WTC11 (cell line): ENCODE measurements around the gene PPP4R4. TPM values are rescaled to one million over a fixed set of nuclear protein-coding genes. Genes with fewer than 3 reads are reported as not detected.

Source experiments
- ATAC-seq: fragments of 200-7000 bp; cut with Tn5 transposase; 2 replicates; pipeline ENCODE4 v1.10.0; 2021; ENCODE audit warnings: mild to moderate bottlenecking, moderate library complexity
- CTCF ChIA-PET: fragments of 300-600 bp; sonication (Branson Sonifier 250); formaldehyde crosslinking; loops from one replicate; lab custom pipeline; 2021; ENCODE audit warnings: antibody characterized with exemption; lab: Charles Lee
- POLR2A ChIA-PET: fragments of 350-600 bp; sonication (Branson Sonifier 250); formaldehyde crosslinking; loops from one replicate; lab custom pipeline; 2021; ENCODE audit warnings: antibody characterized with exemption; lab: Charles Lee
- DNase-seq: peaks from one replicate; pipeline ENCODE4 v3.0.0; 2021; ENCODE audit warnings: low spot score
- H3K27ac Mint-ChIP-seq: 2 replicates; pipeline ENCODE4 v1.8.0; 2021; ENCODE audit warnings: mixed read lengths
- H3K27me3 Mint-ChIP-seq: 2 replicates; pipeline ENCODE4 v1.8.0; 2021; ENCODE audit warnings: low read depth, mild to moderate bottlenecking, moderate library complexity, mixed read lengths
- H3K36me3 Mint-ChIP-seq: 2 replicates; pipeline ENCODE4 v1.8.0; 2021; ENCODE audit warnings: mixed read lengths
- H3K4me1 Mint-ChIP-seq: 2 replicates; pipeline ENCODE4 v1.8.0; 2022; ENCODE audit warnings: mixed read lengths
- H3K4me3 Mint-ChIP-seq: 2 replicates; pipeline ENCODE4 v1.8.0; 2021; ENCODE audit warnings: mild to moderate bottlenecking, moderate library complexity, mixed read lengths
- H3K9me3 Mint-ChIP-seq: 2 replicates; pipeline ENCODE4 v1.8.0; 2021; ENCODE audit warnings: mixed read lengths
- ATF3 ChIP-seq: sonication (generic); formaldehyde crosslinking; conservative IDR thresholded peaks from 2 replicates; pipeline ENCODE4 v1.8.1; 2022; ENCODE audit warnings: mild to moderate bottlenecking, missing genetic modification reagents
- ATF6 ChIP-seq: sonication (generic); formaldehyde crosslinking; IDR thresholded peaks from 2 replicates; pipeline ENCODE4 v1.8.1; 2023; ENCODE audit warnings: mild to moderate bottlenecking, missing genetic modification reagents
- CREB1 ChIP-seq: sonication (generic); formaldehyde crosslinking; IDR thresholded peaks from 2 replicates; pipeline ENCODE4 v1.8.0; 2023; ENCODE audit warnings: mild to moderate bottlenecking, missing genetic modification reagents
- FOXJ3 ChIP-seq: sonication (generic); formaldehyde crosslinking; IDR thresholded peaks from 2 replicates; pipeline ENCODE4 v1.9.0; 2021; ENCODE audit warnings: missing genetic modification reagents, mild to moderate bottlenecking, borderline replicate concordance
- FOXP1 ChIP-seq: sonication (generic); formaldehyde crosslinking; IDR thresholded peaks from 2 replicates; pipeline ENCODE4 v1.8.0; 2022; ENCODE audit warnings: missing genetic modification reagents, mild to moderate bottlenecking, moderate library complexity, borderline replicate concordance
- GABPB1 ChIP-seq: sonication (generic); formaldehyde crosslinking; IDR thresholded peaks from 2 replicates; pipeline ENCODE4 v1.8.1; 2023; ENCODE audit warnings: mild to moderate bottlenecking, missing genetic modification reagents
- GTF2I ChIP-seq: fragments of 250-450 bp; sonication (Bioruptor Pico); conservative IDR thresholded peaks from 2 replicates; pipeline ENCODE4 v1.4.0; 2021; ENCODE audit warnings: mild to moderate bottlenecking
- NFE2L1 ChIP-seq: sonication (generic); formaldehyde crosslinking; IDR thresholded peaks from 2 replicates; pipeline ENCODE4 v1.8.1; 2023; ENCODE audit warnings: missing genetic modification reagents
- NFYB ChIP-seq: sonication (generic); formaldehyde crosslinking; conservative IDR thresholded peaks from 2 replicates; pipeline ENCODE4 v1.8.0; 2022; ENCODE audit warnings: low read depth, missing genetic modification reagents
- PREB ChIP-seq: sonication (generic); formaldehyde crosslinking; IDR thresholded peaks from 2 replicates; pipeline ENCODE4 v1.8.1; 2022; ENCODE audit warnings: mild to moderate bottlenecking, missing genetic modification reagents, moderate library complexity, borderline replicate concordance
- PRRX2 ChIP-seq: fragments of 250-450 bp; sonication (Bioruptor Pico); IDR thresholded peaks from 2 replicates; pipeline ENCODE4 v1.8.0; 2021; ENCODE audit warnings: mild to moderate bottlenecking
- RORB ChIP-seq: fragments of 250-450 bp; sonication (Bioruptor Pico); IDR thresholded peaks from 2 replicates; pipeline ENCODE4 v1.9.0; 2021; ENCODE audit warnings: mild to moderate bottlenecking
- SMAD4 ChIP-seq: sonication (generic); formaldehyde crosslinking; IDR thresholded peaks from 2 replicates; pipeline ENCODE4 v1.8.0; 2022; ENCODE audit warnings: mild to moderate bottlenecking, missing genetic modification reagents
- USF2 ChIP-seq: sonication (generic); formaldehyde crosslinking; IDR thresholded peaks from 2 replicates; pipeline ENCODE4 v1.8.1; 2023; ENCODE audit warnings: mild to moderate bottlenecking, missing genetic modification reagents, moderate library complexity
- ZNF263 ChIP-seq: sonication (generic); formaldehyde crosslinking; IDR thresholded peaks from 2 replicates; pipeline ENCODE4 v1.8.1; 2022; ENCODE audit warnings: low read depth, mild to moderate bottlenecking, moderate library complexity, missing genetic modification reagents
- ZNF423 ChIP-seq: fragments of 250-450 bp; sonication (Bioruptor Pico); IDR thresholded peaks from 2 replicates; pipeline ENCODE4 v2.1.2; 2022; ENCODE audit warnings: mild to moderate bottlenecking, moderate library complexity
- ZNF671 ChIP-seq: fragments of 250-450 bp; sonication (Bioruptor Pico); IDR thresholded peaks from 2 replicates; pipeline ENCODE4 v1.8.0; 2021; ENCODE audit warnings: mild to moderate bottlenecking
- total RNA-seq: library from RNA; stranded (reverse); gene quantifications from 3 replicates; pipeline ENCODE4 v1.2.3, GENCODE V29; 2021
- TF ChIP-seq, protein P1 (sequence below): fragments of 250-450 bp; sonication (Bioruptor Pico); IDR thresholded peaks from 2 replicates; pipeline ENCODE4 v1.9.0; 2021; ENCODE audit warnings: moderate library complexity, mild to moderate bottlenecking, inconsistent platforms, borderline replicate concordance
- TF ChIP-seq, protein P2 (sequence below): sonication (generic); formaldehyde crosslinking; IDR thresholded peaks from 2 replicates; pipeline ENCODE4 v1.8.1; 2022; ENCODE audit warnings: low read depth, missing genetic modification reagents, borderline replicate concordance
- TF ChIP-seq, protein P3 (sequence below): sonication (generic); formaldehyde crosslinking; IDR thresholded peaks from 2 replicates; pipeline ENCODE4 v1.8.0; 2022; ENCODE audit warnings: mild to moderate bottlenecking, missing genetic modification reagents

PPP4R4 gene
- total RNA-seq, 1 experiment from 2014 or later = 9.6 TPM

GRCh38 chr14:94322648-94323570, 148.8 kb downstream of the PPP4R4 start, which contains the start of gene SERPINA6:
Gene SERPINA6, minus strand, starts transcription at chr14:94323336. Its CDS starts 8,688 bp downstream, at chr14:94314648.
- CTCF ChIA-PET = interaction anchor here (0.9 to 1.5 kb wide), 4 partner anchors 33 to 186 kb away, joined by 3 to 5 read pairs (median 4); no protein-coding TSS in a partner anchor
- TF ChIP-seq ZNF671 (CRISPR knock-in tag) (no peak), ZNF423 (CRISPR knock-in tag) (no peak), GABPB1 (CRISPR knock-in tag) (peak; percentile 41; the same call in 1 of the 2 replicates)
- TF ChIP-seq, protein P1, sequence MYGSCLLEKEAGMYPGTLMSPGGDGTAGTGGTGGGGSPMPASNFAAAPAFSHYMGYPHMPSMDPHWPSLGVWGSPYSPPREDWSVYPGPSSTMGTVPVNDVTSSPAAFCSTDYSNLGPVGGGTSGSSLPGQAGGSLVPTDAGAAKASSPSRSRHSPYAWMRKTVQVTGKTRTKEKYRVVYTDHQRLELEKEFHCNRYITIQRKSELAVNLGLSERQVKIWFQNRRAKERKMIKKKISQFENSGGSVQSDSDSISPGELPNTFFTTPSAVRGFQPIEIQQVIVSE (CRISPR knock-in tag) = no peak
- Mint-ChIP-seq H3K4me3 (no peak within 1 kb of the TSS), H3K4me1 (peaks cover 6% of the 10 kb centered on the region), H3K27ac (no peak within 1 kb of the TSS), H3K36me3 (no peaks in the 10 kb centered on the region), H3K9me3 (no peaks in the 10 kb centered on the region), H3K27me3 (no peaks in the 10 kb centered on the region)
- ATAC-seq = no peak
- no peak for DNase-seq
- POLR2A ChIA-PET = no interaction called here

DNA sequence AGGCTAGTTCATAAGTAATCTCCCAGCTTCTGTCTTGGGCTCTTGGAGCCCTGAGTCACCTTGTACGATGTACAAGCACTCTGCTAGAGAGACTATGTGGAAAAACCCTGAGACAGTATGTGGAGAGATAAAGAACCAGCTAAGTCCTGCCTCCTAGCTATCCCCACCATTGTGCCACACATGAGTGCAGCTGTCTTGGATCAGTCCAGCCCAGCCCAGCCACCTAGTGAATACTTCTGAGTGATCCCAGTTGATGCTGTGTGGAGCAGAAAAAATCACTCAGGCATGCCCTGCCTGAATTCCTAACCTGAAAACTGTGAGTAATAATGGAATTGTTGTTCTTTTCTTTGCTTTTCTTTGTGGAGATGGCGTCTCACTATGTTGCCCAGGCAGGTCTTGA, 154.1 kb downstream of the PPP4R4 start:
- peaks cover 7% of the 10 kb centered on the region for H3K9me3 Mint-ChIP-seq
- CTCF ChIA-PET = no interaction called here
- TF ChIP-seq PRRX2 (CRISPR knock-in tag) = no peak
- no peak for TF ChIP-seq PREB (CRISPR knock-in tag)
- TF ChIP-seq ATF3 (CRISPR knock-in tag) = no peak
- no peak for TF ChIP-seq FOXJ3
- TF ChIP-seq, protein P1 (CRISPR knock-in tag) = no peak
- TF ChIP-seq ZNF263 (CRISPR knock-in tag) = no peak
- TF ChIP-seq CREB1 (CRISPR knock-in tag) = no peak
- no peak for TF ChIP-seq RORB (CRISPR knock-in tag)
- TF ChIP-seq NFYB = no peak
- no peak for TF ChIP-seq USF2
- TF ChIP-seq, protein P2, sequence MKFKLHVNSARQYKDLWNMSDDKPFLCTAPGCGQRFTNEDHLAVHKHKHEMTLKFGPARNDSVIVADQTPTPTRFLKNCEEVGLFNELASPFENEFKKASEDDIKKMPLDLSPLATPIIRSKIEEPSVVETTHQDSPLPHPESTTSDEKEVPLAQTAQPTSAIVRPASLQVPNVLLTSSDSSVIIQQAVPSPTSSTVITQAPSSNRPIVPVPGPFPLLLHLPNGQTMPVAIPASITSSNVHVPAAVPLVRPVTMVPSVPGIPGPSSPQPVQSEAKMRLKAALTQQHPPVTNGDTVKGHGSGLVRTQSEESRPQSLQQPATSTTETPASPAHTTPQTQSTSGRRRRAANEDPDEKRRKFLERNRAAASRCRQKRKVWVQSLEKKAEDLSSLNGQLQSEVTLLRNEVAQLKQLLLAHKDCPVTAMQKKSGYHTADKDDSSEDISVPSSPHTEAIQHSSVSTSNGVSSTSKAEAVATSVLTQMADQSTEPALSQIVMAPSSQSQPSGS = no peak
- TF ChIP-seq FOXP1 = no peak
- no peak for TF ChIP-seq GABPB1 (CRISPR knock-in tag)
- TF ChIP-seq NFE2L1 = no peak
- no peak for TF ChIP-seq SMAD4
- TF ChIP-seq GTF2I (CRISPR knock-in tag) = no peak
- TF ChIP-seq, protein P3, sequence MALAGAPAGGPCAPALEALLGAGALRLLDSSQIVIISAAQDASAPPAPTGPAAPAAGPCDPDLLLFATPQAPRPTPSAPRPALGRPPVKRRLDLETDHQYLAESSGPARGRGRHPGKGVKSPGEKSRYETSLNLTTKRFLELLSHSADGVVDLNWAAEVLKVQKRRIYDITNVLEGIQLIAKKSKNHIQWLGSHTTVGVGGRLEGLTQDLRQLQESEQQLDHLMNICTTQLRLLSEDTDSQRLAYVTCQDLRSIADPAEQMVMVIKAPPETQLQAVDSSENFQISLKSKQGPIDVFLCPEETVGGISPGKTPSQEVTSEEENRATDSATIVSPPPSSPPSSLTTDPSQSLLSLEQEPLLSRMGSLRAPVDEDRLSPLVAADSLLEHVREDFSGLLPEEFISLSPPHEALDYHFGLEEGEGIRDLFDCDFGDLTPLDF (CRISPR knock-in tag) = no peak
- TF ChIP-seq ATF6 (CRISPR knock-in tag) = no peak
- no peak overlapping the region for H3K27ac Mint-ChIP-seq
- no peak for ATAC-seq
- no peaks in the 10 kb centered on the region for H3K36me3 Mint-ChIP-seq
- H3K4me1 Mint-ChIP-seq = peaks cover 6% of the 10 kb centered on the region
- no peak for DNase-seq
- POLR2A ChIA-PET = no interaction called here
- H3K27me3 Mint-ChIP-seq = no peaks in the 10 kb centered on the region
- H3K4me3 Mint-ChIP-seq = no peak overlapping the region
